Mammary epithelial cell (primary cell): ENCODE data around the gene STK35.

Experiments
- CTCF ChIP-seq, 2 donors: IDR thresholded peaks in 1 of 2; conservative IDR thresholded peaks in 1 of 2; 2 replicates each; pipeline ENCODE4 v1.5.1; 2011 to 2012; ENCODE audit warnings: inconsistent platforms in 2 of 2, low read length in 2 of 2, mild to moderate bottlenecking in 2 of 2, control low read depth in 1 of 2, low read depth in 1 of 2; ENCODE audit not compliant: insufficient read depth in 1 of 2; ENCODE audit errors: extremely low read depth in 1 of 2
- EZH2 ChIP-seq: IDR thresholded peaks from 2 replicates; pipeline ENCODE4 v1.6.1; 2012; ENCODE audit warnings: low read length, inconsistent platforms, borderline replicate concordance

DNA sequence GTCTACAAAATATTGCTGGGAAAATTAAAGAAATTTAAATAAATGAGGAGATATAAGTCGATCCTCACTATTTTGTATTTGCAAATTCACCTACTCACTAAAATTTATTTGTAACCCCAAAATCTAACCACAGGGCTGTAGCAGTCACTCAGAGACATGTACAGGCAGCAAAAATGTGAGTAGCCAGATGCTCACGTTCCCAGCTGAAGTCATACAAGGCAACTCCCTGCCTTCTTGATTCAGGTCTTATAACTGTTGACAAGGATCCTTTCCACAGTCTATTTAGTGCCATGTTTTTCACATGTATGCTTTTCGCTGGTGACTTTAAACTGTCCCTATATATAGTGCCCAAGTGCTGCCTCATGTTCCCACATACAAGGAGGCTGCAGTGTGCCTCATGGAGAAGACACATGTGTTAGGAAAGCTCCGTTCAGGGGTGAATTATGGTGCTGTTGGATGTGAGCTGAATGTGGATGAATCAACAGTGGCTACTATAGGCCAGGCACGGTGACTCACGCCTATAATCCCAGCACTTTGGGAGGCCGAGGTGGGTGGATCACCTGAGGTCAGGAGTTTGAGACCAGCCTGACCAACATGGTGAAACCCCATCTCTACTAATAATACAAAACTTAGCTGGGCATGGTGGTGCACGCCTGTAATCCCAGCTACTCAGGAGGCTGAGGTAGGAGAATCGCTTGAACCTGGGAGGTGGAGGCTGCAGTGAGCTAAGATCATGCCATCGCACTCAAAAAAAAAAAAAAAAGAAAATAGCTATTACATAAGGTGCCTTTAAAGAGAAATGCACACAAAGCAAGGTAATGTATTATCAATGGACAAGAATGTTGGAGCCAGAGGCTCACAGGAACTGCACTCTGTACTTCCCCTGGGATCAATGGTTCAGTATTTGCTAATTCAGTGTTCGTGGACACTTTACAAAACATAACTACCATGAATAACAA is 55.3 kb downstream of the STK35 start:
- TF ChIP-seq CTCF (conservative IDR thresholded peaks at IDR 0.05 in 1 of 2, IDR thresholded peaks at IDR 0.05 in 1 of 2; ENCODE audit: extremely low read depth in 1 of 2, insufficient read depth in 1 of 2, low read depth in 1 of 2, low read length in 2 of 2) (no peak), EZH2 (no peak)
